BJ (cell line): ENCODE results near the gene PRDM16. TPM values are rescaled to one million over a fixed set of nuclear protein-coding genes. Genes with fewer than 3 reads are reported as not detected.

Source experiments
- CTCF ChIA-PET: fragments of 350-600 bp; formaldehyde crosslinking; extraction: SDS; loops from one replicate; lab custom pipeline; 2021; ENCODE audit warnings: antibody characterized with exemption, inconsistent platforms; lab: Yijun Ruan, JAX
- POLR2A ChIA-PET: fragments of 300-600 bp; sonication (Branson Sonifier 250); formaldehyde crosslinking; extraction: SDS; loops from one replicate; lab custom pipeline; 2021; ENCODE audit warnings: antibody characterized with exemption; lab: Charles Lee
- DNase-seq: peaks from one replicate; pipeline ENCODE4 v3.0.0-alpha.2; 2011; ENCODE audit warnings: low read depth
- H3K27me3 ChIP-seq: 2 replicates; pipeline ENCODE4 v1.6.0; 2011; ENCODE audit warnings: low read length; ENCODE audit not compliant: control insufficient read depth, insufficient read depth
- H3K36me3 ChIP-seq: 2 replicates; pipeline ENCODE4 v1.5.1; 2011; ENCODE audit warnings: low read length; ENCODE audit not compliant: control insufficient read depth, insufficient read depth
- H3K4me3 ChIP-seq: 2 replicates; pipeline ENCODE4 v1.5.1; 2011; ENCODE audit warnings: low read depth, mild to moderate bottlenecking, control low read depth, low read length
- polyA plus RNA-seq: library from polyadenylated mRNA; depleted of rRNA; stranded (reverse); fragments of >200 nt; gene quantifications from 2 replicates; pipeline ENCODE4 v1.2.3, GENCODE V29; 2011
- TF ChIP-seq, protein P1 (sequence below): IDR thresholded peaks from 2 replicates; pipeline ENCODE4 v1.5.1; 2011; ENCODE audit warnings: low read depth, mild to moderate bottlenecking, control low read depth, inconsistent platforms, low read length, moderate library complexity; ENCODE audit not compliant: insufficient read depth

The PRDM16 gene
- polyA plus RNA-seq, 1 experiment = 0.02 TPM

DNA sequence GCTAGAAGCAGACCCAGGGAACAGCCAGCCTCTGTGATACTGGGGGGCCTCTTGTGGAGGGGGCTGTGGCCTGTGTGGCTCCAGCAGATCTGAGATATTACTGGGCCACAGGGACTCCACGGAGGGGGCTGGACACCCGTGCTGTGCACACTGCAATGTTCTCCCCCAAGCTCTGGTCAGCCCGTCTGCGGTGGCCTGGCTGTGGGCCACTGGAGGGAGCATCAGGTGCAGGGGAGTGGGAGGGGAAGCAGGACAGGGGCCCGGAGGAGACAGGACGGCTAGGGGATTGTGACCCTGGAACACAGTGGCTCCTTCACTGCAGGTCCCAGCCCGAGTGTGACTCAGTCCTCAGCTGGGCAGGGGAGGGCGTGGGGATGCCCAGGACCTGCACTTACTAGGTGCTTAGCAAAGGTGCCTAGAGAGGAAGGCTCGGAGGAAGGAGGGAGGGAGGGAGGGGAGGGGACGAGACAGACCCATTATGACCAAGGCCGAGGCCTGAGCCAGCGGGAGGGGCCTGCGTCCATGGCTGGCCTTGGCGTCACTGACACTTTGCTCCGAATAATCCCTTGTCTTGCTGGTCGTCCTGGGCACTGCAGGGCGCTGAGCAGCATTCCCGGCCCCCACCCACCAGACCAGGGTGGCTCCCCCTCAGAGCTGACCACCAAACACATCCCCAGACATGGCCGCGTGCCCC is 44.2 kb downstream of the PRDM16 start:
- no peak for DNase-seq
- no peaks in the 10 kb centered on the region for H3K36me3 ChIP-seq
- ChIA-PET CTCF (no interaction called here), POLR2A (no interaction called here)
- H3K27me3 ChIP-seq = no peaks in the 10 kb centered on the region; the same call in 1 of the 2 replicates
- no peak overlapping the region for H3K4me3 ChIP-seq
- TF ChIP-seq, protein P1, sequence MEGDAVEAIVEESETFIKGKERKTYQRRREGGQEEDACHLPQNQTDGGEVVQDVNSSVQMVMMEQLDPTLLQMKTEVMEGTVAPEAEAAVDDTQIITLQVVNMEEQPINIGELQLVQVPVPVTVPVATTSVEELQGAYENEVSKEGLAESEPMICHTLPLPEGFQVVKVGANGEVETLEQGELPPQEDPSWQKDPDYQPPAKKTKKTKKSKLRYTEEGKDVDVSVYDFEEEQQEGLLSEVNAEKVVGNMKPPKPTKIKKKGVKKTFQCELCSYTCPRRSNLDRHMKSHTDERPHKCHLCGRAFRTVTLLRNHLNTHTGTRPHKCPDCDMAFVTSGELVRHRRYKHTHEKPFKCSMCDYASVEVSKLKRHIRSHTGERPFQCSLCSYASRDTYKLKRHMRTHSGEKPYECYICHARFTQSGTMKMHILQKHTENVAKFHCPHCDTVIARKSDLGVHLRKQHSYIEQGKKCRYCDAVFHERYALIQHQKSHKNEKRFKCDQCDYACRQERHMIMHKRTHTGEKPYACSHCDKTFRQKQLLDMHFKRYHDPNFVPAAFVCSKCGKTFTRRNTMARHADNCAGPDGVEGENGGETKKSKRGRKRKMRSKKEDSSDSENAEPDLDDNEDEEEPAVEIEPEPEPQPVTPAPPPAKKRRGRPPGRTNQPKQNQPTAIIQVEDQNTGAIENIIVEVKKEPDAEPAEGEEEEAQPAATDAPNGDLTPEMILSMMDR = no peak

DNA sequence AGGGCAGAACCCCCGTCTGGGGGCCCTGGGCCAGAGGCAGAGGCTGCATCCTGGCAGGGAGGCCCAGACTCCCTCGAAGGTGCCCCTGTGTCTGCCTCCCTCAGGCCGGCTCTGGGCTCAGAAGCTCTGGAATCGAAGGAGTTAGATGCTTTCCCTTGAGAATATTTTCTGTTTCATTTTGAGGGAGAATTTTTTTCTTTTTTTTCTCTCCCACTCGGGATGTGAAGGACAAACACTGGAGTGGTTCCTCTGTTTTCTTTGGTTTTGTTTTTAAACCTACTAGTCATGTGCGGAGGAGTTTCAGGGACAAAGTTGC is 44.7 kb downstream of the PRDM16 start:
- Histone ChIP-seq H3K36me3 (no peaks in the 10 kb centered on the region), H3K27me3 (no peaks in the 10 kb centered on the region; the same call in 1 of the 2 replicates), H3K4me3 (no peak overlapping the region)
- POLR2A ChIA-PET = no interaction called here
- DNase-seq = no peak
- TF ChIP-seq, protein P1 = no peak
- CTCF ChIA-PET = no interaction called here

DNA sequence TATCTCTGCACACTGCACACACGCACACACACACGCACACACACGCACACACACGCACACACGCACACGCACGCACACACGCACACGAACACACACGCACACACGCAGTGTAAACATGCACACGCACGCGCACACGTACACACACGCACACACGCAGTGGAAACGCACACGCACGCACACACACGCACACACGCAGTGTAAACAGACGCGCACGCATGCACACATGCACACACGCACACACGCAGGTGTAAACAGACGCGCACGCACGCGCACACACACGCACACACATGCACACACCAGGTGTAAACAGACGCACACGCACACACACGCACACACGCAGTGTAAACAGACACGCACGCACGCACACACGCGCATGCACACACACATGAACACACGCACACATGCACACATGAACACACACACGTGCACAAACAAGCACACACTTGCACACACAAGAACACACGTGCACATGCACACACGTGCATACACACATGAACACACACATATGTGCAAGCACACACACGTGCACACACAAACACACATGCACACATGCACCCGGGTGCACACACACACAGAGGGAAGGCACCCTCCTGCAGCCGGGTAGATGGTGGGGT is 45.2 kb downstream of the PRDM16 start:
- no peak overlapping the region for H3K4me3 ChIP-seq
- TF ChIP-seq, protein P1 = no peak
- H3K36me3 ChIP-seq = no peaks in the 10 kb centered on the region
- POLR2A ChIA-PET = no interaction called here
- DNase-seq = no peak
- CTCF ChIA-PET = no interaction called here
- H3K27me3 ChIP-seq = no peaks in the 10 kb centered on the region; the same call in 1 of the 2 replicates

DNA sequence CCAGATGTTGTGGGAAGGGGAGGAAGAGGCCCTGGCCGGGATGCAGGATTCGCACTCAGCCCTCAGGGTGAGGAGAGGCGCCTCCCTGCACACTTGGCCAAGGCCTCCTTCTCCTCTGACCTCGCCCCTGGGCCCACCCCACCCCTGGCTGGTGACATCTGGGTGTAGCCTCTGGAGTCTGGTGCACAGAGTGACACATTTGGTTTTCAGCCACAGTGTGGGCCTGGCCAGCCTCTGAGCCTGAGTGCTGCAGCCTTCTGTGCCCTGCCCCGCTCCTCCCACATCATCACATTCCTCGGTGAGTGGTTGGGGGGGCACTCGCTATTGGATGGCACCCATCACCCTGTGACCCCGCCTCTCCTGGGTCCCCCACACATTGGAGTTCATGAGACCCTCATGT is 45.8 kb downstream of the PRDM16 start:
- no peak overlapping the region for H3K4me3 ChIP-seq
- ChIA-PET CTCF (no interaction called here), POLR2A (no interaction called here)
- no peak for DNase-seq
- H3K36me3 ChIP-seq = no peaks in the 10 kb centered on the region
- TF ChIP-seq, protein P1 = no peak
- H3K27me3 ChIP-seq = no peaks in the 10 kb centered on the region; the same call in 1 of the 2 replicates

DNA sequence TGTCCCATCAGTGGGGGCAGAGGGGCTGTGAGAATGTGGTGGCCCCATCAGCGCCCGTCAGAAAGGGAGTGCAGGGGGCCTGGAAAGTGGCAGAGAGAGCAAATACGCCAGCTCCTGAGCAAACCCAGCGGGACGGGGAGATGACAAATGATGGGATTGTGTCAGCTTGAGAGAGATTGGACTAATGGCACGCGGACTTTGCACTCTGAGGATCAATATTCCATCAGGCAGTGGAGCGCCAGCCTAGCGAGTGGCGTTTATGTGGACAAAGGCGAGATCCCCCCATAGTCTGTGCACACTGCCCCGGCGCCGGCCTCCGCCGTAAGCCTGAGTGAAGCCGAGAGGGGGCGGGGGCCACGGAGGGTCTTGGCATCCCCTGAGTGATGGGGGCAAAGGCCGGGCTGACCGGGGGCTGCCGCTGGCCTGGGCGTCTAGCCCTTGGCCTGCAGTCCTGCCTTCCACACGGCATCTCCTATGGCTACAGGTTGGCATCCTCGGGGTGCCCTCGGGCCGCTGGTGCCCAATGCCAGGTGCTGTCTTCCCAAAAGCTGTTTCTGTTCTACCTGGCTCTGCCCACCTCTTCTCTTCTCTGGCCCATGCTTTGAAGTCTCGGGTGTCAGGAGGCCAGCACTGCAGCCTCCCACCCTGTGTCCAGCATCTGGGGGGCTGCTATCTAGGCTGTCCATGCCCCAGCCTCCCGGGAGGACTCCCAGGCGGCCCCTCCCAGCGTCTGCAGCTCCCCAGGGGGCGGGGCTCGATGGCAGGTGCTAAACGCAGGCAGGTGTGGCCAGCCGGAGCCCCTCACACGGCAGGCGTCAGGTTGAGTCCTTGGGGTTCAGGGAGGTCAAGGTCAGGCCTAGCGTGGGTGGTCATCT is 46.5 kb downstream of the PRDM16 start:
- no peaks in the 10 kb centered on the region; the same call in 1 of the 2 replicates for H3K27me3 ChIP-seq
- H3K4me3 ChIP-seq = no peak overlapping the region
- TF ChIP-seq, protein P1 = no peak
- no peak for DNase-seq
- no peaks in the 10 kb centered on the region for H3K36me3 ChIP-seq
- POLR2A ChIA-PET = no interaction called here
- CTCF ChIA-PET = no interaction called here
